IMR-90 (cell line): ENCODE data around the gene ASIC2. TPM values are rescaled to one million over a fixed set of nuclear protein-coding genes. Genes with fewer than 3 reads are reported as not detected.

Source experiments
- ATAC-seq: fragments of 200-7000 bp; cut with Tn5 transposase; 2 replicates; pipeline ENCODE4 v1.9.1; 2020; ENCODE audit warnings: low read depth, mild to moderate bottlenecking, moderate library complexity
- BruUV-seq: library from RNA; stranded (reverse); fragments of 400-500 nt; replicated peaks from 2 replicates; lab custom pipeline; 2021; lab: Mats Ljungman, UMichigan
- CTCF ChIA-PET: fragments of 300-600 bp; formaldehyde crosslinking; extraction: SDS; loops from one replicate; lab custom pipeline; 2021; ENCODE audit warnings: antibody characterized with exemption; lab: Yijun Ruan, JAX
- POLR2A ChIA-PET: fragments of 300-600 bp; sonication (Branson Sonifier 250); formaldehyde crosslinking; loops from one replicate; lab custom pipeline; 2022; ENCODE audit warnings: antibody characterized with exemption; ENCODE audit not compliant: unreplicated experiment; lab: Charles Lee
- DNase-seq: peaks from one replicate; pipeline ENCODE4 v3.0.0; 2013
- H2AFZ ChIP-seq: replicated peaks from 2 replicates; pipeline ENCODE3; 2013; ENCODE audit warnings: low read length, mild to moderate bottlenecking; ENCODE audit not compliant: poor library complexity
- H2AK5ac ChIP-seq: 2 replicates; pipeline ENCODE4 v1.6.1; 2013; ENCODE audit warnings: low read depth, low read length, inconsistent platforms
- H2AK9ac ChIP-seq: replicated peaks from 2 replicates; pipeline ENCODE3; 2013; ENCODE audit warnings: mild to moderate bottlenecking, low read depth, low read length, moderate library complexity; ENCODE audit not compliant: poor library complexity
- H2BK120ac ChIP-seq: 2 replicates; pipeline ENCODE4 v1.6.1; 2013; ENCODE audit warnings: low read depth, low read length, inconsistent platforms
- H2BK15ac ChIP-seq: 3 replicates; pipeline ENCODE4 v1.6.1; 2013; ENCODE audit warnings: low read depth, low read length, inconsistent platforms
- H2BK20ac ChIP-seq: 2 replicates; pipeline ENCODE4 v1.6.1; 2013; ENCODE audit warnings: low read depth, mild to moderate bottlenecking, inconsistent platforms, low read length, moderate library complexity
- H2BK5ac ChIP-seq: 2 replicates; pipeline ENCODE4 v1.6.1; 2013; ENCODE audit warnings: mild to moderate bottlenecking, low read depth, low read length, inconsistent platforms; ENCODE audit not compliant: poor library complexity, severe bottlenecking
- H3K14ac ChIP-seq: replicated peaks from 2 replicates; pipeline ENCODE4 v1.6.1; 2013; ENCODE audit warnings: low read depth, low read length, inconsistent platforms
- H3K18ac ChIP-seq: 2 replicates; pipeline ENCODE4 v1.6.1; 2013; ENCODE audit warnings: low read depth, low read length, control low read depth
- H3K23ac ChIP-seq: 2 replicates; pipeline ENCODE4 v1.6.1; 2013; ENCODE audit warnings: low read depth, low read length, inconsistent platforms
- H3K27ac ChIP-seq: 2 replicates; pipeline ENCODE4 v1.5.1; 2013; ENCODE audit warnings: mild to moderate bottlenecking, control low read depth, low read length; ENCODE audit not compliant: insufficient read depth
- H3K27me3 ChIP-seq: 2 replicates; pipeline ENCODE4 v1.6.1; 2013; ENCODE audit warnings: low read length; ENCODE audit not compliant: control insufficient read depth, insufficient read depth
- H3K36me3 ChIP-seq: 2 replicates; pipeline ENCODE4 v1.6.1; 2013; ENCODE audit warnings: low read length, mixed read lengths; ENCODE audit not compliant: control insufficient read depth, insufficient read depth
- H3K4ac ChIP-seq: 2 replicates; pipeline ENCODE4 v1.6.1; 2013; ENCODE audit warnings: low read depth, low read length, inconsistent platforms
- H3K4me1 ChIP-seq: 2 replicates; pipeline ENCODE4 v1.6.1; 2013; ENCODE audit warnings: low read length, mixed read lengths; ENCODE audit not compliant: control insufficient read depth, insufficient read depth
- H3K4me2 ChIP-seq: 2 replicates; pipeline ENCODE4 v1.6.1; 2013; ENCODE audit warnings: low read depth, mild to moderate bottlenecking, control low read depth, low read length, moderate library complexity
- H3K4me3 ChIP-seq: 2 replicates; pipeline ENCODE4 v1.5.1; 2013; ENCODE audit warnings: low read depth, mild to moderate bottlenecking, control low read depth, low read length, moderate library complexity; ENCODE audit not compliant: insufficient read depth
- H3K56ac ChIP-seq: 2 replicates; pipeline ENCODE4 v1.6.1; 2013; ENCODE audit warnings: low read length, inconsistent platforms; ENCODE audit not compliant: insufficient read depth; ENCODE audit errors: extremely low read depth
- H3K79me1 ChIP-seq, 2 experiments: 2 replicates each; pipeline ENCODE4 v1.6.1; 2013; ENCODE audit warnings: low read length in 2 of 2, inconsistent platforms in 1 of 2, low read depth in 1 of 2
- H3K9ac ChIP-seq: 2 replicates; pipeline ENCODE4 v1.6.1; 2013; ENCODE audit warnings: low read depth, low read length, control low read depth
- H3K9me1 ChIP-seq: 2 replicates; pipeline ENCODE4 v1.6.1; 2013; ENCODE audit warnings: low read length, inconsistent platforms; ENCODE audit not compliant: insufficient read depth
- H3K9me3 ChIP-seq: 2 replicates; pipeline ENCODE4 v1.6.1; 2013; ENCODE audit warnings: low read length; ENCODE audit not compliant: control insufficient read depth, insufficient read depth
- H4K20me1 ChIP-seq: 2 replicates; pipeline ENCODE4 v1.6.1; 2013; ENCODE audit warnings: low read length, inconsistent platforms; ENCODE audit not compliant: insufficient read depth
- H4K5ac ChIP-seq: 2 replicates; pipeline ENCODE4 v1.6.1; 2013; ENCODE audit warnings: mild to moderate bottlenecking, low read depth, low read length, control low read depth
- H4K8ac ChIP-seq, 2 experiments: 2 replicates each; pipeline ENCODE4 v1.6.1; 2013; ENCODE audit warnings: low read depth in 2 of 2, low read length in 2 of 2, control low read depth in 1 of 2, inconsistent platforms in 1 of 2
- H4K91ac ChIP-seq: 2 replicates; pipeline ENCODE4 v1.6.1; 2013; ENCODE audit warnings: low read depth, low read length, inconsistent platforms; ENCODE audit not compliant: insufficient read depth
- BHLHE40 ChIP-seq: fragments of 150-350 bp; IDR thresholded peaks from 2 replicates; pipeline ENCODE4 v1.6.1; 2016; ENCODE audit warnings: mild to moderate bottlenecking, low read depth, low read length
- CEBPB ChIP-seq: IDR thresholded peaks from 2 replicates; pipeline ENCODE4 v1.6.1; 2012; ENCODE audit warnings: low read depth, low read length, improper control_type of control experiment
- CHD1 ChIP-seq: IDR thresholded peaks from 2 replicates; pipeline ENCODE4 v1.6.1; 2012; ENCODE audit warnings: low read depth, low read length, improper control_type of control experiment
- CTCF ChIP-seq: conservative IDR thresholded peaks from 2 replicates; pipeline ENCODE4 v1.5.1; 2012; ENCODE audit warnings: mild to moderate bottlenecking, low read depth, low read length, improper control_type of control experiment
- FOS ChIP-seq: fragments of 150-350 bp; IDR thresholded peaks from 2 replicates; pipeline ENCODE4 v1.6.1; 2016; ENCODE audit warnings: low read depth, low read length
- MAFK ChIP-seq: IDR thresholded peaks from 2 replicates; pipeline ENCODE4 v1.6.1; 2012; ENCODE audit warnings: low read depth, low read length, improper control_type of control experiment
- MAZ ChIP-seq: IDR thresholded peaks from 2 replicates; pipeline ENCODE4 v1.6.1; 2012; ENCODE audit warnings: low read depth, mild to moderate bottlenecking, low read length, improper control_type of control experiment, moderate library complexity, borderline replicate concordance
- MXI1 ChIP-seq: IDR thresholded peaks from 2 replicates; pipeline ENCODE4 v1.6.1; 2012; ENCODE audit warnings: low read depth, mild to moderate bottlenecking, low read length, moderate library complexity, borderline replicate concordance
- NFE2L2 ChIP-seq: fragments of 150-350 bp; IDR thresholded peaks from 2 replicates; pipeline ENCODE4 v1.6.1; 2016; ENCODE audit warnings: low read depth, mild to moderate bottlenecking, low read length
- POLR2A ChIP-seq: IDR thresholded peaks from 2 replicates; pipeline ENCODE4 v1.6.1; 2012; ENCODE audit warnings: mild to moderate bottlenecking, low read depth, low read length
- RAD21 ChIP-seq: IDR thresholded peaks from 2 replicates; pipeline ENCODE4 v1.6.1; 2012; ENCODE audit warnings: low read length, improper control_type of control experiment
- RCOR1 ChIP-seq: IDR thresholded peaks from 2 replicates; pipeline ENCODE4 v1.6.1; 2012; ENCODE audit warnings: mild to moderate bottlenecking, low read length, improper control_type of control experiment; ENCODE audit not compliant: insufficient replicate concordance
- RFX5 ChIP-seq: IDR thresholded peaks from 2 replicates; pipeline ENCODE4 v1.8.0; 2012; ENCODE audit warnings: low read depth, mild to moderate bottlenecking, low read length, moderate library complexity
- SMC3 ChIP-seq: fragments of 150-350 bp; IDR thresholded peaks from 2 replicates; pipeline ENCODE4 v1.6.1; 2016; ENCODE audit warnings: low read depth, mild to moderate bottlenecking, antibody characterized with exemption, low read length, moderate library complexity
- USF2 ChIP-seq: fragments of 150-350 bp; IDR thresholded peaks from 2 replicates; pipeline ENCODE4 v1.6.1; 2017; ENCODE audit warnings: mild to moderate bottlenecking, antibody characterized with exemption, low read length, low read depth
- WGBS, 2 experiments: methylation state at CpG; one replicate each; pipeline versions ENCODE4 v1.1.5 to v1.1.7; 2013; ENCODE audit warnings: missing lambda C conversion rate in 2 of 2; ENCODE audit not compliant: insufficient read length in 1 of 2; ENCODE audit errors: extremely low coverage in 2 of 2; 5-methylcytosine and 5-hydroxymethylcytosine counted together
- dilution Hi-C: fragments of 300-500 bp; cut with HindIII; formaldehyde crosslinking; loops from one replicate; pipeline ENCODE4 v1.14.3; 2018; ENCODE audit warnings: low sequenced_read_pairs; ENCODE audit not compliant: unreplicated experiment
- in situ Hi-C: fragments of 300-500 bp; cut with MboI; formaldehyde crosslinking; loops from 3 replicates; pipeline ENCODE4 v1.14.3; 2019; ENCODE audit warnings: low sequenced_read_pairs, inconsistent platforms, mixed read lengths
- intact Hi-C: fragments of 100-400 bp; cut with micrococcal nuclease; formaldehyde crosslinking; loops from 2 replicates; pipeline ENCODE4 v1.10.0; 2022
- polyA plus RNA-seq, 3 experiments: library from polyadenylated mRNA; depleted of rRNA; stranded (reverse); fragments of >200 nt; gene quantifications; 2 replicates each; pipeline ENCODE4 v1.2.3, GENCODE V29; 2012; ENCODE audit warnings: low replicate concordance in 1 of 3
- total RNA-seq: library from RNA; depleted of rRNA; stranded (reverse); fragments of >200 nt; gene quantifications from 2 replicates; pipeline ENCODE4 v1.2.3, GENCODE V29; 2012
- TF ChIP-seq, protein P1 (sequence below): fragments of 150-350 bp; IDR thresholded peaks from 2 replicates; pipeline ENCODE4 v1.6.1; 2016; ENCODE audit warnings: low read depth, mild to moderate bottlenecking, low read length, moderate library complexity, borderline replicate concordance

The ASIC2 gene
- total and polyA plus RNA-seq, 2 of the 4 experiments (the other 2 are of a cell fraction), result under 0.01 to 0.15 TPM

GRCh38 chr17:33197342-33197741, 95.8 kb downstream of the ASIC2 start:
- intact Hi-C loops, result no loop called here
- Histone ChIP-seq H2AFZ (no peak overlapping the region), H2BK15ac (no peak overlapping the region), H3K9me3 (no peaks in the 10 kb centered on the region), H4K5ac (no peak overlapping the region), H2BK5ac (no peak overlapping the region), H3K9me1 (no peaks in the 10 kb centered on the region; the same call in 1 of the 2 replicates), H4K91ac (no peak overlapping the region), H2BK120ac (no peak overlapping the region), H2BK20ac (no peak overlapping the region), H2AK9ac (no peak overlapping the region), H3K27me3 (peaks cover 6% of the 10 kb centered on the region), H3K4me3 (no peak overlapping the region), H3K14ac (no peak overlapping the region), H3K27ac (no peak overlapping the region), H3K56ac (no peak overlapping the region), H3K4me2 (no peak overlapping the region), H3K18ac (no peak overlapping the region), H3K79me1 (no peaks in the 10 kb centered on the region), H3K9ac (no peak overlapping the region), H2AK5ac (no peak overlapping the region), H3K4me1 (no peaks in the 10 kb centered on the region), H3K23ac (no peak overlapping the region), H4K20me1 (no peaks in the 10 kb centered on the region), H4K8ac (no peak overlapping the region), H3K36me3 (no peaks in the 10 kb centered on the region), H3K4ac (no peak overlapping the region)
- dilution Hi-C loops, result no loop called here
- ChIA-PET CTCF (no interaction called here), POLR2A (no interaction called here)
- DNase-seq (no peak), ATAC-seq (no peak)
- 67% methylated on average over 1 of the region's 2 CpGs; no CpG with 5 or more reads in 1 of the 2 experiments for WGBS, 2 experiments
- TF ChIP-seq MAFK (no peak), NFE2L2 (no peak), MXI1 (no peak), CTCF (no peak), RFX5 (no peak), POLR2A (no peak), FOS (no peak), MAZ (no peak), RCOR1 (no peak), USF2 (no peak), CHD1 (no peak), CEBPB (no peak), SMC3 (no peak), RAD21 (no peak), BHLHE40 (no peak)
- TF ChIP-seq, protein P1, sequence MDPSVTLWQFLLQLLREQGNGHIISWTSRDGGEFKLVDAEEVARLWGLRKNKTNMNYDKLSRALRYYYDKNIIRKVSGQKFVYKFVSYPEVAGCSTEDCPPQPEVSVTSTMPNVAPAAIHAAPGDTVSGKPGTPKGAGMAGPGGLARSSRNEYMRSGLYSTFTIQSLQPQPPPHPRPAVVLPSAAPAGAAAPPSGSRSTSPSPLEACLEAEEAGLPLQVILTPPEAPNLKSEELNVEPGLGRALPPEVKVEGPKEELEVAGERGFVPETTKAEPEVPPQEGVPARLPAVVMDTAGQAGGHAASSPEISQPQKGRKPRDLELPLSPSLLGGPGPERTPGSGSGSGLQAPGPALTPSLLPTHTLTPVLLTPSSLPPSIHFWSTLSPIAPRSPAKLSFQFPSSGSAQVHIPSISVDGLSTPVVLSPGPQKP, result no peak
- BruUV-seq, result no TSS peak
- in situ Hi-C loops, result no loop called here
